Measurements from ENCODE around the gene TAF4.

Gene TAF4

DNA sequence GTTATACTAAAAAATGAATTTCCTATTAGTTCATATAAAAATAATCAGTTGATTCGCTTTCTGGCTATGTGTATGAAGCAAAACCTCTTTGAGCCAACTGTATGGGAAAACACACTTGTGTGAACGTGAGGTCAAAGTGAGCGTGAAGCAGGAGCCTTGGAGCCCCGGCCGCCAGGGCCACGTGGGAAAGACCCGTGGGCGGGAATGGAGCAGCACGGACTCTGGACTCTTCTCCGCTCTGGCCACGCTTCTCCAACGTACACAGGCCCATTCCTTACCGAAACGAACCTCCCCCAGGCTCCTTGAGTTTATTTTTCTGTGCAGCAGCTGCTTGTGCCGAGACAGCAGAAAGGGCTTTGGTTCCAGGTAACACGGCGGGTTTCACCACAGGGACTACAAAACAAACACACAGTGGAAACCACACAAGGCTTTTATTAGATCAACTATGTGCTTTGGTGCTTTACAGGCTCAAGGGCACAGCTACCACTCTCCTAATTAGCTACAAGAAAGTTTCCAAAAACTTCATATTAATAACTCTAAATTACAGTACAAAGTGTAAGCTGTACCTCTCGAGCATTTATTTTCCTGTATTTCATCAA is 62.7 kb downstream of the TAF4 start:
- Histone ChIP-seq H3K56ac (ENCODE audit: low read length) (no peak overlapping the region), H3K27me3 (ENCODE audit: insufficient read depth, low read length, poor library complexity) (no peaks in the 10 kb centered on the region), H2AK5ac (ENCODE audit: low read length) (no peak overlapping the region), H2BK15ac (replicated peaks; ENCODE audit: low read depth) (no peak overlapping the region), H4K5ac (ENCODE audit: low read length) (no peak overlapping the region), H4K8ac (ENCODE audit: low read depth, low read length) (no peak overlapping the region), H2BK120ac (ENCODE audit: low read depth, low read length) (no peak overlapping the region), H3K4me1 (ENCODE audit: control insufficient read depth, low read depth, low read length) (no peaks in the 10 kb centered on the region), H3K9ac (ENCODE audit: low read length) (no peak overlapping the region), H3K79me1 (ENCODE audit: low read length) (no peaks in the 10 kb centered on the region), H3K4ac (ENCODE audit: low read depth, low read length) (no peak overlapping the region), H2BK5ac (ENCODE audit: low read length) (no peak overlapping the region), H3K4me2 (ENCODE audit: low read length) (no peak overlapping the region), H3K23ac (ENCODE audit: low read length) (no peak overlapping the region), H3K36me3 (ENCODE audit: control insufficient read depth, insufficient read depth, low read length) (peaks cover 14% of the 10 kb centered on the region), H3K27ac (ENCODE audit: low read depth, low read length) (no peak overlapping the region), H3K18ac (ENCODE audit: low read length) (no peak overlapping the region), H3K79me2 (ENCODE audit: control insufficient read depth, insufficient read depth, low read length) (no peaks in the 10 kb centered on the region), H3K4me3 (ENCODE audit: low read length) (no peak overlapping the region)
- no CpG with 5 or more reads among the region's 18 CpGs for WGBS (ENCODE audit: extremely low coverage, insufficient coverage, low lambda C conversion rate)
- DNase-seq: no peak

- H4K8ac ChIP-seq (ENCODE audit: low read depth, low read length): no peak overlapping the region
- no CpG with 5 or more reads among the region's 18 CpGs for WGBS (ENCODE audit: extremely low coverage, insufficient coverage, low lambda C conversion rate)
- H3K4me3 ChIP-seq (ENCODE audit: low read length): no peak overlapping the region
- no peaks in the 10 kb centered on the region for H3K79me1 ChIP-seq (ENCODE audit: low read length)
- H3K18ac ChIP-seq (ENCODE audit: low read length): no peak overlapping the region
- no peak overlapping the region for H2BK5ac ChIP-seq (ENCODE audit: low read length)
- no peak overlapping the region for H2AK5ac ChIP-seq (ENCODE audit: low read length)
- no peak overlapping the region for H3K23ac ChIP-seq (ENCODE audit: low read length)
- peaks cover 12% of the 10 kb centered on the region for H3K36me3 ChIP-seq (ENCODE audit: control insufficient read depth, insufficient read depth, low read length)
- no peak overlapping the region for H4K5ac ChIP-seq (ENCODE audit: low read length)
- H2BK120ac ChIP-seq (ENCODE audit: low read depth, low read length): no peak overlapping the region
- no peak overlapping the region for H3K4me2 ChIP-seq (ENCODE audit: low read length)
- H2BK15ac ChIP-seq (replicated peaks; ENCODE audit: low read depth): no peak overlapping the region
- no peak overlapping the region for H3K27ac ChIP-seq (ENCODE audit: low read depth, low read length)
- no peaks in the 10 kb centered on the region for H3K79me2 ChIP-seq (ENCODE audit: control insufficient read depth, insufficient read depth, low read length)
- no peak overlapping the region for H3K9ac ChIP-seq (ENCODE audit: low read length)
- no peak overlapping the region for H3K4ac ChIP-seq (ENCODE audit: low read depth, low read length)
- H3K56ac ChIP-seq (ENCODE audit: low read length): no peak overlapping the region
- H3K27me3 ChIP-seq (ENCODE audit: insufficient read depth, low read length, poor library complexity): no peaks in the 10 kb centered on the region
- no peak for DNase-seq
- no peaks in the 10 kb centered on the region for H3K4me1 ChIP-seq (ENCODE audit: control insufficient read depth, low read depth, low read length)
Measured at GRCh38 chr20:62001178-62001715, 64.4 kb downstream of the TAF4 start.

DNA sequence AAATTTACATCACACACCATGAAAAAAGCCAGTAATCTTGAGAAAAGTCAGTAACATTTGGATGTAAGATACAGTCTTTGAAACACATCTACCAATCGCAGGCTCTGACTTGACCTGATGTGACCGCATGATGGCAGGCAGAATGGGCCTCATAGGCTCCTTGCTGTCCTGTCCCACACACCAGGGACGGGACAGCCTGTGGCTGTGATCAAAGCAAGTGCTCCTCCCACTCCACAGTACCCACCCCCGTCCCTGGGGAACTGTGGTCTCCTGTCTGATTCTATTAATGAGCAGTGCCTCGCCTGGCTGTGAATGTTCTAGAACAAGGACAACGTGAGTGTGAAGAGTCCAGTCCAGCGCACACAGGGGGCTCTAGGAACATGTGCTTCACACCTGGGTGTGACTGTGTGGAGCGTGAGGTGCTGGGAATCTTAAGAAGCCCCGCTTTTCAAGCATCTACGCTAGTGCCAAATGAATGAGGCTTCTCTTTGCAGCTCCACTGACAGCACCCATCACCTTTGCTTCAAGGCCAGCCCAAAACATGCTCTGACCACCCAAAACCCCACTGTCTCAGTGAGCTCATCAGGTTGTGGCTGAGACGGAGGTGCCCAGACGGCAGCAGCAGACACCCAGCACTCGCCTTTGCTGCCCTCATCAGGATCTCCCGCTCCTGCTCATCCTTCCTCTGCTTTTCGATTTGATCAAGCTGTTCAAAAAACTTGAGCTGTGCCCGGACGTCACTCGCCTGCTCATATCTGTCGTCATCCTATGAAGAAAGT is 67.1 kb downstream of the TAF4 start:
- Histone ChIP-seq H3K27me3 (ENCODE audit: insufficient read depth, low read length, poor library complexity) (no peaks in the 10 kb centered on the region), H3K79me1 (ENCODE audit: low read length) (no peaks in the 10 kb centered on the region), H3K56ac (ENCODE audit: low read length) (no peak overlapping the region), H2BK120ac (ENCODE audit: low read depth, low read length) (no peak overlapping the region), H4K5ac (ENCODE audit: low read length) (no peak overlapping the region), H4K8ac (ENCODE audit: low read depth, low read length) (no peak overlapping the region), H3K23ac (ENCODE audit: low read length) (no peak overlapping the region), H3K4me2 (ENCODE audit: low read length) (no peak overlapping the region), H3K27ac (ENCODE audit: low read depth, low read length) (no peak overlapping the region), H3K9ac (ENCODE audit: low read length) (no peak overlapping the region), H3K36me3 (ENCODE audit: control insufficient read depth, insufficient read depth, low read length) (peaks cover 10% of the 10 kb centered on the region), H2BK5ac (ENCODE audit: low read length) (no peak overlapping the region), H2BK15ac (replicated peaks; ENCODE audit: low read depth) (no peak overlapping the region), H3K18ac (ENCODE audit: low read length) (no peak overlapping the region), H3K4me3 (ENCODE audit: low read length) (no peak overlapping the region), H3K79me2 (ENCODE audit: control insufficient read depth, insufficient read depth, low read length) (no peaks in the 10 kb centered on the region), H3K4me1 (ENCODE audit: control insufficient read depth, low read depth, low read length) (no peaks in the 10 kb centered on the region), H2AK5ac (ENCODE audit: low read length) (no peak overlapping the region), H3K4ac (ENCODE audit: low read depth, low read length) (no peak overlapping the region)
- no CpG with 5 or more reads among the region's 19 CpGs for WGBS (ENCODE audit: extremely low coverage, insufficient coverage, low lambda C conversion rate)
- no peak for DNase-seq

DNA sequence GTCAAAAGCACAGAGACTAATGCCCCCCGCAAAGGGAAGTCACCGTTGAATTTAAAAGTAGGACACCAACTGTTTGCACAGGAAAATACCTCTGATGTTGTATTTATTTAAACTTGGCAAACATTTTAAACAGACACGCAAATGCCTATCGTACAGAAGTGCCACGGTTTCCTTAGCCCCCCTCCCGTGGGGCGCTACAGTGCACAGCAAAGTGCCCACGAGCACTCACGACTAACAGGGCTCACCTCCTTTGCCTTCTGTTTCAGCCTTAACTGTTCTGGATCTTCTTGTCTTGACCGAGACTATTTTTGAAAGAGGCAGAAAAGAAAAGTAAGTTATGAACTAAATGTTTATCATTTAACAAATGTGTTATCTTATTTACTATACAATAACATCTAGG is 67.8 kb downstream of the TAF4 start:
- Histone ChIP-seq H2BK15ac (replicated peaks; ENCODE audit: low read depth) (no peak overlapping the region), H3K18ac (ENCODE audit: low read length) (no peak overlapping the region), H3K9ac (ENCODE audit: low read length) (no peak overlapping the region), H4K8ac (ENCODE audit: low read depth, low read length) (no peak overlapping the region), H3K4me3 (ENCODE audit: low read length) (no peak overlapping the region), H3K36me3 (ENCODE audit: control insufficient read depth, insufficient read depth, low read length) (peaks cover 13% of the 10 kb centered on the region), H3K79me2 (ENCODE audit: control insufficient read depth, insufficient read depth, low read length) (no peaks in the 10 kb centered on the region), H3K79me1 (ENCODE audit: low read length) (no peaks in the 10 kb centered on the region), H2BK5ac (ENCODE audit: low read length) (no peak overlapping the region), H3K27me3 (ENCODE audit: insufficient read depth, low read length, poor library complexity) (no peaks in the 10 kb centered on the region), H2BK120ac (ENCODE audit: low read depth, low read length) (no peak overlapping the region), H3K4ac (ENCODE audit: low read depth, low read length) (no peak overlapping the region), H3K27ac (ENCODE audit: low read depth, low read length) (no peak overlapping the region), H3K4me1 (ENCODE audit: control insufficient read depth, low read depth, low read length) (no peaks in the 10 kb centered on the region), H4K5ac (ENCODE audit: low read length) (no peak overlapping the region), H2AK5ac (ENCODE audit: low read length) (no peak overlapping the region), H3K56ac (ENCODE audit: low read length) (no peak overlapping the region), H3K4me2 (ENCODE audit: low read length) (no peak overlapping the region), H3K23ac (ENCODE audit: low read length) (no peak overlapping the region)
- no peak for DNase-seq
- WGBS (ENCODE audit: extremely low coverage, insufficient coverage, low lambda C conversion rate): no CpG with 5 or more reads among the region's 10 CpGs

GRCh38 chr20:61997372-61997771 is 68.3 kb downstream of the TAF4 start:
- Histone ChIP-seq H4K5ac (ENCODE audit: low read length) (no peak overlapping the region), H3K4me3 (ENCODE audit: low read length) (no peak overlapping the region), H3K79me1 (ENCODE audit: low read length) (peaks cover 2% of the 10 kb centered on the region), H3K27me3 (ENCODE audit: insufficient read depth, low read length, poor library complexity) (no peaks in the 10 kb centered on the region), H2BK15ac (replicated peaks; ENCODE audit: low read depth) (no peak overlapping the region), H3K56ac (ENCODE audit: low read length) (no peak overlapping the region), H2BK5ac (ENCODE audit: low read length) (no peak overlapping the region), H3K23ac (ENCODE audit: low read length) (no peak overlapping the region), H3K79me2 (ENCODE audit: control insufficient read depth, insufficient read depth, low read length) (no peaks in the 10 kb centered on the region), H4K8ac (ENCODE audit: low read depth, low read length) (no peak overlapping the region), H3K4me1 (ENCODE audit: control insufficient read depth, low read depth, low read length) (no peaks in the 10 kb centered on the region), H3K4me2 (ENCODE audit: low read length) (no peak overlapping the region), H3K9ac (ENCODE audit: low read length) (no peak overlapping the region), H3K36me3 (ENCODE audit: control insufficient read depth, insufficient read depth, low read length) (peaks cover 18% of the 10 kb centered on the region), H3K27ac (ENCODE audit: low read depth, low read length) (no peak overlapping the region), H2BK120ac (ENCODE audit: low read depth, low read length) (no peak overlapping the region), H2AK5ac (ENCODE audit: low read length) (no peak overlapping the region), H3K18ac (ENCODE audit: low read length) (no peak overlapping the region), H3K4ac (ENCODE audit: low read depth, low read length) (no peak overlapping the region)
- WGBS (ENCODE audit: extremely low coverage, insufficient coverage, low lambda C conversion rate): no CpG with 5 or more reads among the region's 10 CpGs
- DNase-seq: no peak
